Measurements from ENCODE around the gene CD34. TPM values are rescaled to one million over a fixed set of nuclear protein-coding genes. Genes with fewer than 3 reads are reported as not detected.

The CD34 gene
- total and polyA plus RNA-seq, 2 donors = 6.4 to 14.5 TPM

- H3K9me3 ChIP-seq (ENCODE audit: control insufficient read depth in 2 of 2, insufficient read depth in 1 of 2, low read length in 1 of 2) = no peaks in the 10 kb centered on the region
- no peaks in the 10 kb centered on the region for H3K36me3 ChIP-seq (ENCODE audit: control insufficient read depth in 2 of 2, insufficient read depth in 2 of 2, low read length in 1 of 2)
- H3K27ac ChIP-seq (ENCODE audit: low read depth in 1 of 2, low read length in 1 of 2) = no peak overlapping the region
- whole genome bisulfite sequencing = 51% methylated on average over 4 of the region's 4 CpGs
- H3K27me3 ChIP-seq (ENCODE audit: control insufficient read depth in 2 of 2, insufficient read depth in 1 of 2, low read length in 1 of 2) = peaks cover 28 to 45% of the 10 kb centered on the region in 2 donors
- H3K4me3 ChIP-seq (ENCODE audit: low read length in 2 of 2) = peak overlapping the region in 1 of 2 donors; percentile 5
- DNase-seq (ENCODE audit: low read depth in 6 of 9, low spot score in 9 of 9) = no peak
- H3K4me1 ChIP-seq (ENCODE audit: control insufficient read depth in 2 of 2, insufficient read depth in 2 of 2, low read length in 2 of 2) = peaks cover 8 to 25% of the 10 kb centered on the region in 2 donors
These were observed 1.2 kb downstream of the CD34 start for GRCh38 chr1:207909687-207910086.

DNA sequence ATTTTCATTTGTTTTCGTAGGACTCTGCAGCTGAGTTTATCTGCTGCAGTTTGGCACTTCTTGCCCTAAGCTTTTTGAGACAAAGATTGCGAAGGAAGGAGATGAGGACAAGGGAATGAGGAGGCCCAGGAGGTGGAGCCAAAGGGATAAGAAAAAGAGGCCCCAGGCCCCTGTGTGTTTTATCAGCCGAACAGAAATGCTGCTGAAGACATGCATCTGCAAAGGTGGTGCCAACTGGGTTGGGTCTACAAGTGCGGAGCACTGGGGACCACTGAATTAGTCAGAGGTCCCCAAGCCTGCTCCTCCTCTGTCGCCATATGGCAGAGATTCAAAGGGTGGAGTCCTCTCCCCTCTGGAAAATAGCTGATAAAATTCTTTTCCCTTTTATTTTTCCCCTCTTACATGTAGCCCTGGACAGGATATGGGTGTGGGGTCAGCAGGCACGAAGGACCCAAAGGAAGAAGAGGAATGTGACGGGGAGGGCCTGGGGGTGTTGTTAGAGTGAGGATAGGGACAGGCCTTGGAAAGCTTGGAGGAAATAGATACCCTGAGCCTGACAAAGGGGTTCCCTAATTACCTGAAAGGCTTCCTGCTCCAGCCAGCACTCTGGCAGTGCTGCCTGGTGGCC is 2.7 kb downstream of the CD34 start:
- Histone ChIP-seq H3K4me1 (ENCODE audit: control insufficient read depth in 2 of 2, insufficient read depth in 2 of 2, low read length in 2 of 2) (peaks cover 15 to 33% of the 10 kb centered on the region in 2 donors), H3K36me3 (ENCODE audit: control insufficient read depth in 2 of 2, insufficient read depth in 2 of 2, low read length in 1 of 2) (no peaks in the 10 kb centered on the region), H3K4me3 (ENCODE audit: low read length in 2 of 2) (no peak overlapping the region), H3K9me3 (ENCODE audit: control insufficient read depth in 2 of 2, insufficient read depth in 1 of 2, low read length in 1 of 2) (no peaks in the 10 kb centered on the region), H3K27ac (ENCODE audit: low read depth in 1 of 2, low read length in 1 of 2) (no peak overlapping the region), H3K27me3 (ENCODE audit: control insufficient read depth in 2 of 2, insufficient read depth in 1 of 2, low read length in 1 of 2) (peaks cover 28 to 44% of the 10 kb centered on the region in 2 donors)
- DNase-seq (ENCODE audit: low read depth in 6 of 9, low spot score in 9 of 9) = no peak
- 45% methylated on average over 7 of the region's 7 CpGs for WGBS

GRCh38 chr1:207904391-207904790 is 6.5 kb downstream of the CD34 start:
- Histone ChIP-seq H3K4me3 (ENCODE audit: low read length in 2 of 2) (no peak overlapping the region), H3K27me3 (ENCODE audit: control insufficient read depth in 2 of 2, insufficient read depth in 1 of 2, low read length in 1 of 2) (peaks cover 4 to 10% of the 10 kb centered on the region in 2 donors), H3K36me3 (ENCODE audit: control insufficient read depth in 2 of 2, insufficient read depth in 2 of 2, low read length in 1 of 2) (no peaks in the 10 kb centered on the region), H3K4me1 (ENCODE audit: control insufficient read depth in 2 of 2, insufficient read depth in 2 of 2, low read length in 2 of 2) (peaks cover 15 to 35% of the 10 kb centered on the region in 2 donors), H3K9me3 (ENCODE audit: control insufficient read depth in 2 of 2, insufficient read depth in 1 of 2, low read length in 1 of 2) (no peaks in the 10 kb centered on the region), H3K27ac (ENCODE audit: low read depth in 1 of 2, low read length in 1 of 2) (peak overlapping the region in 1 of 2 donors; percentile 20)
- DNase-seq (ENCODE audit: low read depth in 6 of 9, low spot score in 9 of 9) = peak in 1 of 9 donors; percentile 53
- 24% methylated on average over 1 of the region's 1 CpG for WGBS

DNA sequence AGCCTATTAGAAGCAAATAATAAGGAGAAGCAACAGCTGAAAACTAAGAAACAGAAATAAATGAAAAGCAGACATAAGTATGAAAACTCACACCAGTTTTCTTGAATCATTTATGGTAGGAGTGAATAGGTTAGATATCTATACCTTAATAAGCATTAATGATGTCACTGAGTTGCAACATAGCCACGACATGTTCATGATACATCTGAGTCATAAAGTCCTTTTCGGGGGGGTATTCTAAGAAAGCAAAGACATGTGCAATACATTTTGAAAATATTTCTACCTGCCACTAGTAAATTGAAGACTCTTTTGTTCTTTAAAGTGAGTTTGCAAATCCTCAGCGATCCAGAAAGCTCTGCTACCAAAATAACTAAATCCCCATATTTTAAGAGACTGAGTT is 7.2 kb downstream of the CD34 start:
- Histone ChIP-seq H3K27me3 (ENCODE audit: control insufficient read depth in 2 of 2, insufficient read depth in 1 of 2, low read length in 1 of 2) (peaks cover 0 to 4% of the 10 kb centered on the region in 2 donors), H3K27ac (ENCODE audit: low read depth in 1 of 2, low read length in 1 of 2) (peak overlapping the region in 1 of 2 donors; percentile 20), H3K4me3 (ENCODE audit: low read length in 2 of 2) (no peak overlapping the region), H3K36me3 (ENCODE audit: control insufficient read depth in 2 of 2, insufficient read depth in 2 of 2, low read length in 1 of 2) (no peaks in the 10 kb centered on the region), H3K9me3 (ENCODE audit: control insufficient read depth in 2 of 2, insufficient read depth in 1 of 2, low read length in 1 of 2) (no peaks in the 10 kb centered on the region), H3K4me1 (ENCODE audit: control insufficient read depth in 2 of 2, insufficient read depth in 2 of 2, low read length in 2 of 2) (peaks cover 15 to 32% of the 10 kb centered on the region in 2 donors)
- DNase-seq (ENCODE audit: low read depth in 6 of 9, low spot score in 9 of 9) = no peak
- WGBS = 70% methylated on average over 3 of the region's 3 CpGs

DNA sequence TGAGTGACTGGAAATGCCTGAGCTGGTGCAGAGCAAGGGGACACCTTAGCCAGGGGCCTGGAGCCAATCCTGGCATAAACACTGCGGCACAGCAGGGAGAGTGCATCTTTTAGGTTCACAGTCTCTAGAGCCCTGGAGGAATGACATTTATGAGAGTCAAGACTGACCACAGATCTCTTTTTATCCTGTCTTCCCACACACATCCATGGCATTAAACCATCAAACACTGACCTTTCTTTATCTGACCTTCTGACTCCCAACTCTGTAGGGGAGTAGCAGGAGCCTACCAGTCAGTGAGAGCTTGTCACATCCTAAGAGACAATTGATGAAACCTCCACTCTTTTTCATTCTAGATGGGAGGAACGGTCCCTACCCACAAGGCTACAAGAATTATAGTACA is 7.9 kb downstream of the CD34 start:
- H3K4me3 ChIP-seq (ENCODE audit: low read length in 2 of 2) = no peak overlapping the region
- peaks cover 15 to 30% of the 10 kb centered on the region in 2 donors for H3K4me1 ChIP-seq (ENCODE audit: control insufficient read depth in 2 of 2, insufficient read depth in 2 of 2, low read length in 2 of 2)
- H3K36me3 ChIP-seq (ENCODE audit: control insufficient read depth in 2 of 2, insufficient read depth in 2 of 2, low read length in 1 of 2) = no peaks in the 10 kb centered on the region
- DNase-seq (ENCODE audit: low read depth in 6 of 9, low spot score in 9 of 9) = no peak
- H3K9me3 ChIP-seq (ENCODE audit: control insufficient read depth in 2 of 2, insufficient read depth in 1 of 2, low read length in 1 of 2) = no peaks in the 10 kb centered on the region
- H3K27ac ChIP-seq (ENCODE audit: low read depth in 1 of 2, low read length in 1 of 2) = no peak overlapping the region
- 95% methylated on average over 2 of the region's 2 CpGs for WGBS
- no peaks in the 10 kb centered on the region for H3K27me3 ChIP-seq (ENCODE audit: control insufficient read depth in 2 of 2, insufficient read depth in 1 of 2, low read length in 1 of 2)

- Histone ChIP-seq H3K9me3 (ENCODE audit: control insufficient read depth in 2 of 2, insufficient read depth in 1 of 2, low read length in 1 of 2) (no peaks in the 10 kb centered on the region), H3K27ac (ENCODE audit: low read depth in 1 of 2, low read length in 1 of 2) (no peak overlapping the region), H3K4me1 (ENCODE audit: control insufficient read depth in 2 of 2, insufficient read depth in 2 of 2, low read length in 2 of 2) (peaks cover 15 to 30% of the 10 kb centered on the region in 2 donors), H3K36me3 (ENCODE audit: control insufficient read depth in 2 of 2, insufficient read depth in 2 of 2, low read length in 1 of 2) (no peaks in the 10 kb centered on the region), H3K27me3 (ENCODE audit: control insufficient read depth in 2 of 2, insufficient read depth in 1 of 2, low read length in 1 of 2) (no peaks in the 10 kb centered on the region), H3K4me3 (ENCODE audit: low read length in 2 of 2) (no peak overlapping the region)
- peak in 1 of 9 donors; percentile 58 for DNase-seq (ENCODE audit: low read depth in 6 of 9, low spot score in 9 of 9)
- 75% methylated on average over 5 of the region's 5 CpGs for WGBS
These were observed 8.4 kb downstream of the CD34 start for GRCh38 chr1:207902566-207902965.

GRCh38 chr1:207901041-207901653 is 9.8 kb downstream of the CD34 start:
- Histone ChIP-seq H3K27me3 (ENCODE audit: control insufficient read depth in 2 of 2, insufficient read depth in 1 of 2, low read length in 1 of 2) (no peaks in the 10 kb centered on the region), H3K36me3 (ENCODE audit: control insufficient read depth in 2 of 2, insufficient read depth in 2 of 2, low read length in 1 of 2) (no peaks in the 10 kb centered on the region), H3K27ac (ENCODE audit: low read depth in 1 of 2, low read length in 1 of 2) (no peak overlapping the region), H3K4me1 (ENCODE audit: control insufficient read depth in 2 of 2, insufficient read depth in 2 of 2, low read length in 2 of 2) (peaks cover 15 to 30% of the 10 kb centered on the region in 2 donors), H3K9me3 (ENCODE audit: control insufficient read depth in 2 of 2, insufficient read depth in 1 of 2, low read length in 1 of 2) (no peaks in the 10 kb centered on the region), H3K4me3 (ENCODE audit: low read length in 2 of 2) (no peak overlapping the region)
- 96% methylated on average over 2 of the region's 2 CpGs for WGBS
- DNase-seq (ENCODE audit: low read depth in 6 of 9, low spot score in 9 of 9) = no peak

- no peak for DNase-seq (ENCODE audit: low read depth in 6 of 9, low spot score in 9 of 9)
- Histone ChIP-seq H3K36me3 (ENCODE audit: control insufficient read depth in 2 of 2, insufficient read depth in 2 of 2, low read length in 1 of 2) (no peaks in the 10 kb centered on the region), H3K4me1 (ENCODE audit: control insufficient read depth in 2 of 2, insufficient read depth in 2 of 2, low read length in 2 of 2) (peaks cover 8 to 16% of the 10 kb centered on the region in 2 donors), H3K4me3 (ENCODE audit: low read length in 2 of 2) (no peak overlapping the region), H3K9me3 (ENCODE audit: control insufficient read depth in 2 of 2, insufficient read depth in 1 of 2, low read length in 1 of 2) (no peaks in the 10 kb centered on the region), H3K27me3 (ENCODE audit: control insufficient read depth in 2 of 2, insufficient read depth in 1 of 2, low read length in 1 of 2) (no peaks in the 10 kb centered on the region), H3K27ac (ENCODE audit: low read depth in 1 of 2, low read length in 1 of 2) (no peak overlapping the region)
- WGBS = 90% methylated on average over 3 of the region's 3 CpGs
These were observed 12.1 kb downstream of the CD34 start for GRCh38 chr1:207898836-207899235.

GRCh38 chr1:207898260-207898659 is 12.7 kb downstream of the CD34 start:
- Histone ChIP-seq H3K4me1 (ENCODE audit: control insufficient read depth in 2 of 2, insufficient read depth in 2 of 2, low read length in 2 of 2) (peaks cover 8 to 16% of the 10 kb centered on the region in 2 donors), H3K27me3 (ENCODE audit: control insufficient read depth in 2 of 2, insufficient read depth in 1 of 2, low read length in 1 of 2) (no peaks in the 10 kb centered on the region), H3K9me3 (ENCODE audit: control insufficient read depth in 2 of 2, insufficient read depth in 1 of 2, low read length in 1 of 2) (no peaks in the 10 kb centered on the region), H3K36me3 (ENCODE audit: control insufficient read depth in 2 of 2, insufficient read depth in 2 of 2, low read length in 1 of 2) (no peaks in the 10 kb centered on the region), H3K4me3 (ENCODE audit: low read length in 2 of 2) (no peak overlapping the region), H3K27ac (ENCODE audit: low read depth in 1 of 2, low read length in 1 of 2) (no peak overlapping the region)
- no peak for DNase-seq (ENCODE audit: low read depth in 6 of 9, low spot score in 9 of 9)
- 91% methylated on average over 2 of the region's 2 CpGs for WGBS
